SK-N-SH (cell line): ENCODE data around the gene FTCD. TPM values are rescaled to one million over a fixed set of nuclear protein-coding genes. Genes with fewer than 3 reads are reported as not detected.
A peak's percentile ranks its signal among the peaks of the same experiment; 100 is the strongest.

ENCODE experiments used
- CTCF ChIA-PET: fragments of 300-600, 350-600 bp; formaldehyde crosslinking; extraction: SDS; loops from one replicate; lab custom pipeline; 2021; lab: Yijun Ruan, JAX
- POLR2A ChIA-PET: fragments of 350-600 bp; sonication (Branson Sonifier 250); formaldehyde crosslinking; extraction: SDS; loops from one replicate; lab custom pipeline; 2020; ENCODE audit warnings: antibody characterized with exemption, inconsistent platforms; lab: Yijun Ruan, JAX
- DNase-seq: peaks from one replicate; pipeline ENCODE4 v3.0.0; 2012
- H2AFZ ChIP-seq: fragments of 200-600 bp; sonication (generic); 2 replicates; pipeline ENCODE4 v1.8.1; 2016; ENCODE audit warnings: antibody characterized with exemption, mild to moderate bottlenecking, low read depth
- H3F3A ChIP-seq: fragments of 200-600 bp; sonication (generic); replicated peaks from 2 replicates; pipeline ENCODE3; 2016; ENCODE audit warnings: antibody characterized with exemption, mild to moderate bottlenecking; ENCODE audit not compliant: insufficient read depth
- H3K27ac ChIP-seq, 2 experiments: fragments of 200-500 bp in 1 of 2; fragments of 200-600 bp in 1 of 2; sonication (Bioruptor generic) in 1 of 2; sonication (generic), shearing (Covaris generic) in 1 of 2; 2 replicates each; pipeline versions ENCODE4 v1.5.1 to v1.6.1; 2014 to 2016; ENCODE audit warnings: low read depth in 2 of 2, inconsistent platforms in 1 of 2, low read length in 1 of 2, mild to moderate bottlenecking in 1 of 2, mixed read lengths in 1 of 2
- H3K27me3 ChIP-seq: fragments of 200-600 bp; sonication (generic), shearing (Covaris generic); 2 replicates; pipeline ENCODE4 v1.6.1; 2016; ENCODE audit warnings: mixed run types; ENCODE audit not compliant: insufficient read depth
- H3K36me3 ChIP-seq, 2 experiments: fragments of 200-500 bp in 1 of 2; fragments of 200-600 bp in 1 of 2; sonication (Bioruptor generic) in 1 of 2; sonication (generic) in 1 of 2; replicated peaks in 1 of 2; 2 replicates each; pipeline versions ENCODE3 to v1.5.1; 2014 to 2016; ENCODE audit warnings: low read length in 1 of 2, mild to moderate bottlenecking in 1 of 2; ENCODE audit not compliant: insufficient read depth in 2 of 2, control insufficient read depth in 1 of 2
- H3K4me1 ChIP-seq, 2 experiments: fragments of 200-500 bp in 1 of 2; fragments of 200-600 bp in 1 of 2; sonication (Bioruptor generic) in 1 of 2; sonication (generic), shearing (Covaris generic) in 1 of 2; 2 replicates each; pipeline versions ENCODE4 v1.5.1 to v1.6.1; 2014 to 2016; ENCODE audit warnings: low read depth in 1 of 2, low read length in 1 of 2, mixed run types in 1 of 2; ENCODE audit not compliant: insufficient read depth in 2 of 2, control insufficient read depth in 1 of 2
- H3K4me2 ChIP-seq: fragments of 200-600 bp; sonication (generic), shearing (Covaris generic); 2 replicates; pipeline ENCODE4 v1.6.1; 2017; ENCODE audit warnings: mixed run types
- H3K4me3 ChIP-seq, 2 experiments: fragments of 200-500 bp in 1 of 2; fragments of 200-600 bp in 1 of 2; sonication (Bioruptor generic) in 1 of 2; sonication (generic), shearing (Covaris generic) in 1 of 2; 2 replicates each; pipeline versions ENCODE4 v1.5.1 to v1.8.1; 2014 to 2016; ENCODE audit warnings: low read depth in 2 of 2, inconsistent platforms in 1 of 2, low read length in 1 of 2, mild to moderate bottlenecking in 1 of 2, mixed read lengths in 1 of 2, moderate library complexity in 1 of 2
- H3K79me2 ChIP-seq: fragments of 200-600 bp; sonication (generic); 2 replicates; pipeline ENCODE4 v1.8.1; 2017; ENCODE audit warnings: mild to moderate bottlenecking; ENCODE audit not compliant: insufficient read depth
- H3K9ac ChIP-seq: fragments of 200-600 bp; sonication (generic); 2 replicates; pipeline ENCODE4 v1.6.1; 2017; ENCODE audit warnings: mixed run types
- H3K9me2 ChIP-seq: fragments of 200-600 bp; sonication (generic); 2 replicates; pipeline ENCODE4 v1.6.1; 2017; ENCODE audit warnings: mixed run types
- H3K9me3 ChIP-seq: fragments of 200-600 bp; sonication (generic); 2 replicates; pipeline ENCODE4 v1.6.1; 2017; ENCODE audit warnings: mixed run types, mild to moderate bottlenecking, moderate library complexity
- H4K20me1 ChIP-seq: fragments of 200-600 bp; sonication (generic); 2 replicates; pipeline ENCODE4 v1.6.1; 2017; ENCODE audit warnings: mild to moderate bottlenecking, mixed run types; ENCODE audit not compliant: insufficient read depth
- MAX ChIP-seq: IDR thresholded peaks from 2 replicates; pipeline ENCODE4 v1.4.0; 2012; ENCODE audit warnings: low read depth
- PBX3 ChIP-seq: IDR thresholded peaks from 2 replicates; pipeline ENCODE4; 2012
- TEAD4 ChIP-seq: IDR thresholded peaks from 2 replicates; pipeline ENCODE4 v1.4.0; 2012; ENCODE audit warnings: mild to moderate bottlenecking, borderline replicate concordance; ENCODE audit not compliant: insufficient read depth
- USF1 ChIP-seq: IDR thresholded peaks from 2 replicates; pipeline ENCODE4 v1.4.0; 2012; ENCODE audit warnings: low read depth, borderline replicate concordance
- whole genome bisulfite sequencing: methylation state at CpG from one replicate; pipeline ENCODE4 v1.1.6; 2017; ENCODE audit warnings: low lambda C conversion rate; 5-methylcytosine and 5-hydroxymethylcytosine counted together
- polyA plus RNA-seq, 3 experiments: library from polyadenylated mRNA; depleted of rRNA; stranded (reverse); fragments of >200 nt; gene quantifications; 2 replicates each; pipeline ENCODE4 v1.2.3, GENCODE V29; 2012

FTCD gene
- polyA plus RNA-seq, 1 of the 3 experiments (the other 2 are of a cell fraction), result 0.33 TPM

- no peaks in the 10 kb centered on the region; the same call in 1 of the 2 replicates for H3K9me3 ChIP-seq
- H4K20me1 ChIP-seq, result no peaks in the 10 kb centered on the region
- H3K4me3 ChIP-seq, result no peak overlapping the region
- no peak overlapping the region for H3K9ac ChIP-seq
- no peaks in the 10 kb centered on the region for H3K36me3 ChIP-seq
- ChIA-PET POLR2A (no interaction called here), CTCF (interaction anchor here (1.1 kb wide), 1 partner anchor 10 kb away, joined by 4 read pairs; no protein-coding TSS in a partner anchor)
- peaks cover 6% of the 10 kb centered on the region for H3F3A ChIP-seq
- DNase-seq, result no peak
- peaks cover 0 to 3% of the 10 kb centered on the region in 2 experiments; a peak in 1 of 4 replicates for H3K4me1 ChIP-seq
- no peaks in the 10 kb centered on the region for H3K79me2 ChIP-seq
- H2AFZ ChIP-seq, result no peak overlapping the region
- no peaks in the 10 kb centered on the region for H3K27me3 ChIP-seq
- peak overlapping the region in 1 of 2 experiments; percentile 72; a peak in 2 of 4 replicates for H3K27ac ChIP-seq
- H3K9me2 ChIP-seq, result no peaks in the 10 kb centered on the region
- H3K4me2 ChIP-seq, result no peak overlapping the region
- TF ChIP-seq USF1 (peak; percentile 19; the same call in 1 of the 2 replicates), TEAD4 (no peak)
- 80% methylated on average over 7 of the region's 11 CpGs for WGBS
Observed at GRCh38 chr21:46092811-46093667, 62.3 kb downstream of the FTCD start.

- Histone ChIP-seq H3K4me2 (peak overlapping the region; percentile 52; the same call in 1 of the 2 replicates), H3K9ac (no peak overlapping the region), H3K27ac (peak overlapping the region in 1 of 2 experiments; percentile 72; a peak in 2 of 4 replicates)
Observed at GRCh38 chr21:46092026-46092764, 63.2 kb downstream of the FTCD start.

More at GRCh38 chr21:46092026-46092764, 63.2 kb downstream of the FTCD start:
- DNase-seq, result no peak
- Histone ChIP-seq H2AFZ (no peak overlapping the region), H3K9me3 (no peaks in the 10 kb centered on the region; the same call in 1 of the 2 replicates), H3K79me2 (no peaks in the 10 kb centered on the region), H4K20me1 (no peaks in the 10 kb centered on the region), H3K27me3 (no peaks in the 10 kb centered on the region)
- TF ChIP-seq PBX3 (no peak), MAX (peak; percentile 71)
- TF ChIP-seq, all 33 proteins: peak for 1
- WGBS, result 63% methylated on average over 23 of the region's 23 CpGs
- Histone ChIP-seq H3K36me3 (no peaks in the 10 kb centered on the region), H3K4me1 (peaks cover 0 to 1% of the 10 kb centered on the region in 2 experiments; a peak in 1 of 4 replicates), H3F3A (peaks cover 6% of the 10 kb centered on the region), H3K9me2 (no peaks in the 10 kb centered on the region), H3K4me3 (no peak overlapping the region)
- ChIA-PET POLR2A (no interaction called here), CTCF (interaction anchor here (1.1 kb wide), 1 partner anchor 9 kb away, joined by 4 read pairs; no protein-coding TSS in a partner anchor)
